Measurements from ENCODE around the gene SASH1. TPM values are rescaled to one million over a fixed set of nuclear protein-coding genes. Genes with fewer than 3 reads are reported as not detected.

Gene SASH1
- total RNA-seq, 2 donors from 2014 or later = 14.9 to 16.4 TPM

DNA sequence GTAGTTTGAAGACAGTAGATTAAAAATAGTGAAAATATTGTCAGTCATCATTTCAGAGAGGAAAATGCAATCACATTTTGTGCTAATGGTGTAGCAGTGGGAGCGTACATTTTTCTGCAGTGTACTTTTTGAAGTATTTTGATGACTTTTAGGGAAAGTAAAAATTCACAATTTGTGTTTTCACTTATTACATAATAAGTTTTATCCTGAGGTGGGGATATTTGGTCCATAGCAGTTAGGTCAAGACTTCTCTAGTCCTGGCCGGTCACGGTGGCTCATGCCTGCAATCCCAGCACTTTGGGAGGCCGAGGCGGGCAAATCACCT, 122.3 kb downstream of the SASH1 start:
- Histone ChIP-seq H3K9ac (ENCODE audit: low read depth in 2 of 2, low read length in 2 of 2) (no peak overlapping the region), H3K4me1 (no peaks in the 10 kb centered on the region), H3K9me3 (no peaks in the 10 kb centered on the region), H3K27me3 (no peaks in the 10 kb centered on the region), H3K36me3 (no peaks in the 10 kb centered on the region), H3K4me3 (no peak overlapping the region), H3K27ac (no peak overlapping the region)
- TF ChIP-seq, protein P1, sequence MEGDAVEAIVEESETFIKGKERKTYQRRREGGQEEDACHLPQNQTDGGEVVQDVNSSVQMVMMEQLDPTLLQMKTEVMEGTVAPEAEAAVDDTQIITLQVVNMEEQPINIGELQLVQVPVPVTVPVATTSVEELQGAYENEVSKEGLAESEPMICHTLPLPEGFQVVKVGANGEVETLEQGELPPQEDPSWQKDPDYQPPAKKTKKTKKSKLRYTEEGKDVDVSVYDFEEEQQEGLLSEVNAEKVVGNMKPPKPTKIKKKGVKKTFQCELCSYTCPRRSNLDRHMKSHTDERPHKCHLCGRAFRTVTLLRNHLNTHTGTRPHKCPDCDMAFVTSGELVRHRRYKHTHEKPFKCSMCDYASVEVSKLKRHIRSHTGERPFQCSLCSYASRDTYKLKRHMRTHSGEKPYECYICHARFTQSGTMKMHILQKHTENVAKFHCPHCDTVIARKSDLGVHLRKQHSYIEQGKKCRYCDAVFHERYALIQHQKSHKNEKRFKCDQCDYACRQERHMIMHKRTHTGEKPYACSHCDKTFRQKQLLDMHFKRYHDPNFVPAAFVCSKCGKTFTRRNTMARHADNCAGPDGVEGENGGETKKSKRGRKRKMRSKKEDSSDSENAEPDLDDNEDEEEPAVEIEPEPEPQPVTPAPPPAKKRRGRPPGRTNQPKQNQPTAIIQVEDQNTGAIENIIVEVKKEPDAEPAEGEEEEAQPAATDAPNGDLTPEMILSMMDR (IDR thresholded peaks at IDR 0.05) = peak; percentile 12
- intact Hi-C loops (cut with DNase I) = loop anchor here (2.0 to 10.0 kb wide), 2 partner anchors 288 to 960 kb away; partner anchors contain the start of gene SAMD5
- no peak for DNase-seq

DNA sequence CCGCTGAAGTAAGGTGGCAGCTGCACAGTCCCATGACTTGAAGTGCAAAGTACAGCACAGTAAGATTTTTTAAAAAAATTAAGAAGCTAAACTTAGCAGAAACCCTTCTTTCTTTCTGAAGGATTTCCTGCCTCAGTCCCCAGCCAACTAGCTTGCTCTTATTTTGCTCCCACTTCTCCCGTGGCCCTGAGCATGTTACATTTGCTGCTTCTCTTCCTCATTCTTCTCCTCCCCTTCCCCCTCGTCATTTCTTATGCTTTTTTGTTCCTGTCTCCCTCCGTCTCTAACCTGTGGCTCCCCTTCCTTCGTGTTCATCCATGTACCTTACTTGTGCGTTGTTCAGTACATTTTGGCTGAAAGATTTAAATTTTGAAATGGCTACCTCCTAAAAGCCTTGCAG, 123.0 kb downstream of the SASH1 start:
- intact Hi-C loops (cut with DNase I) = loop anchor here (2.0 to 10.0 kb wide), 2 partner anchors 289 to 961 kb away; partner anchors contain the start of gene SAMD5
- Histone ChIP-seq H3K4me3 (no peak overlapping the region), H3K27me3 (no peaks in the 10 kb centered on the region), H3K9ac (ENCODE audit: low read depth in 2 of 2, low read length in 2 of 2) (no peak overlapping the region), H3K36me3 (no peaks in the 10 kb centered on the region), H3K27ac (no peak overlapping the region), H3K4me1 (no peaks in the 10 kb centered on the region), H3K9me3 (no peaks in the 10 kb centered on the region)
- DNase-seq = no peak
- TF ChIP-seq, protein P1 (IDR thresholded peaks at IDR 0.05) = no peak

DNA sequence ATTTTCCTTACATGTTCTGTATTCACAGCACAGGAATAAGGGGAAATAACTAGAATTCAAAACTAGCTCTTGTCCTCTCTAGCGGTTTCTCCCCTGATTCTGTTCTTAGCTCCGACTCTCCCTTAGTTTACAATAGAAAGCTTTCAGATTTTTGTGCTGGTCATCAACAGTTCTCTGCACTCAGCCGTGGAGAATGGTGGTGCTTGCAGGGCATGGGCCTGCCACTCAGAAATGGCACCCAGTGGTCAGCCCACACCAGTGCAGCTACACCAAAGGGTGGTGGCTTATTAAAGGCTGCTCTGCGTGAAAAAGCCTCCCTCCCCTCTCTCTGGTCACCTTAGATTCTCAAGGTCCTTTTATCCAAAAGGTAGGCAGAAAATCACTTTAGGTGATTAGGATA, 123.5 kb downstream of the SASH1 start:
- intact Hi-C loops (cut with DNase I) = loop anchor here (10.0 kb wide), 1 partner anchor 961 kb away; the partner anchor contains the start of gene SAMD5
- Histone ChIP-seq H3K27me3 (no peaks in the 10 kb centered on the region), H3K4me1 (no peaks in the 10 kb centered on the region), H3K9ac (ENCODE audit: low read depth in 2 of 2, low read length in 2 of 2) (no peak overlapping the region), H3K4me3 (no peak overlapping the region), H3K36me3 (no peaks in the 10 kb centered on the region), H3K27ac (no peak overlapping the region), H3K9me3 (no peaks in the 10 kb centered on the region)
- TF ChIP-seq, protein P1 (IDR thresholded peaks at IDR 0.05) = no peak
- no peak for DNase-seq

DNA sequence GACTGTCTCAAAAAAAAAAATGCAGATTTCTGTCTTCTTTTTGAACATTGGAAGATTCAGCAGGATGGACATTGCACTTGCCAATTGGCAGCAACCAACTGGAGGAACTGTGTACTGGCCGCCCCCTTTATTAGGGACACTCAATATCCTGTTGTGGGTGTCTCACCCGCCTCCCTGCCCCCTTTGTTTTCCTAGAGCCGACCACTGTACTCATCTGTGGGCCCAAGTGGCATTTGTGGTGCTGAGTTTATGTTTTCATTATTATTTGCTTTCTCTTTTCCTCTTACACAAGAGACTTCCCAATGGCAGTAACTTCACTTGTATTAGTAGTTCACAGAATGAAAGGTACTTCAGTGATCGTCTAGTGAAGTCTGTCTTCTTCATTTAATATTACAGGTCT, 125.3 kb downstream of the SASH1 start:
- H3K36me3 ChIP-seq = no peaks in the 10 kb centered on the region
- H3K4me1 ChIP-seq = no peaks in the 10 kb centered on the region
- intact Hi-C loops (cut with DNase I) = loop anchor here (10.0 kb wide), 1 partner anchor 963 kb away; the partner anchor contains the start of gene SAMD5
- no peaks in the 10 kb centered on the region for H3K27me3 ChIP-seq
- no peak overlapping the region for H3K9ac ChIP-seq (ENCODE audit: low read depth in 2 of 2, low read length in 2 of 2)
- no peaks in the 10 kb centered on the region for H3K9me3 ChIP-seq
- H3K27ac ChIP-seq = no peak overlapping the region
- TF ChIP-seq, protein P1 (IDR thresholded peaks at IDR 0.05) = no peak
- no peak overlapping the region for H3K4me3 ChIP-seq
- no peak for DNase-seq

DNA sequence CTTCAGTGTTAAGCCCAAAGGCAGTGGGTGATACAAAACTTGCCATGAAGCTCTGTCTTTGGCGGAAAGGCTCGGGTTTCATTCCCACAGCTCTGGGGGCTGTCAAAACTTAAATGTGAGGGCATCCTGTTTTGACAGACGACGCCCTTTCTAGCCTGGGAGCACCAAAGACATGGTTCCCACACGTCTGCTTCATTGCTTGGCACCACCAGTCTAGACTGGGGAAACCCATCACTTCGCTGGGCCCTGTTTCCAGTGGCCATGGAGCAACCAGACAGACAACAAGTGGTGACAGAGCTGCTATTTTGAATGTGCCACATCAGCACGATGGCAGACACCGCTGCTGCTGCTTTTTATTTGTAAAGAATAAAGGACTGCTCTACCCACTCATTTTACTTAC, 127.5 kb downstream of the SASH1 start:
- intact Hi-C loops (cut with DNase I) = no loop called here
- H3K27me3 ChIP-seq = no peaks in the 10 kb centered on the region
- H3K9ac ChIP-seq (ENCODE audit: low read depth in 2 of 2, low read length in 2 of 2) = no peak overlapping the region
- no peak overlapping the region for H3K4me3 ChIP-seq
- no peaks in the 10 kb centered on the region for H3K4me1 ChIP-seq
- no peak overlapping the region for H3K27ac ChIP-seq
- H3K9me3 ChIP-seq = no peaks in the 10 kb centered on the region
- DNase-seq = no peak
- H3K36me3 ChIP-seq = no peaks in the 10 kb centered on the region
- TF ChIP-seq, protein P1 (IDR thresholded peaks at IDR 0.05) = no peak
